Fibroblast of lung (primary cell): Measurements from ENCODE around the gene CYTH4.

Experiments
- CTCF ChIP-seq, 2 donors: IDR thresholded peaks in 1 of 2; conservative IDR thresholded peaks in 1 of 2; 1 replicate in 1 of 2; 2 replicates in 1 of 2; pipeline ENCODE4 v1.5.1; 2011 to 2012; ENCODE audit warnings: low read length in 2 of 2, control low read depth in 1 of 2, inconsistent platforms in 1 of 2, low read depth in 1 of 2, mild to moderate bottlenecking in 1 of 2
- EZH2 ChIP-seq: IDR thresholded peaks from 2 replicates; pipeline ENCODE4 v1.5.1; 2012; ENCODE audit warnings: low read length, control low read depth, mild to moderate bottlenecking; ENCODE audit errors: missing control alignments

GRCh38 chr22:37354261-37354660 lies 72.0 kb downstream of the CYTH4 start:
- TF ChIP-seq CTCF (conservative IDR thresholded peaks at IDR 0.05 in 1 of 2, IDR thresholded peaks at IDR 0.05 in 1 of 2; ENCODE audit: low read depth in 1 of 2, low read length in 2 of 2) (no peak), EZH2 (no peak)
